ENCODE data around the gene DICER1. TPM values are rescaled to one million over a fixed set of nuclear protein-coding genes. Genes with fewer than 3 reads are reported as not detected.

Gene DICER1
- total RNA-seq, 4 donors from 2014 or later = 43.9 to 72.2 (median 58.4) TPM

DNA sequence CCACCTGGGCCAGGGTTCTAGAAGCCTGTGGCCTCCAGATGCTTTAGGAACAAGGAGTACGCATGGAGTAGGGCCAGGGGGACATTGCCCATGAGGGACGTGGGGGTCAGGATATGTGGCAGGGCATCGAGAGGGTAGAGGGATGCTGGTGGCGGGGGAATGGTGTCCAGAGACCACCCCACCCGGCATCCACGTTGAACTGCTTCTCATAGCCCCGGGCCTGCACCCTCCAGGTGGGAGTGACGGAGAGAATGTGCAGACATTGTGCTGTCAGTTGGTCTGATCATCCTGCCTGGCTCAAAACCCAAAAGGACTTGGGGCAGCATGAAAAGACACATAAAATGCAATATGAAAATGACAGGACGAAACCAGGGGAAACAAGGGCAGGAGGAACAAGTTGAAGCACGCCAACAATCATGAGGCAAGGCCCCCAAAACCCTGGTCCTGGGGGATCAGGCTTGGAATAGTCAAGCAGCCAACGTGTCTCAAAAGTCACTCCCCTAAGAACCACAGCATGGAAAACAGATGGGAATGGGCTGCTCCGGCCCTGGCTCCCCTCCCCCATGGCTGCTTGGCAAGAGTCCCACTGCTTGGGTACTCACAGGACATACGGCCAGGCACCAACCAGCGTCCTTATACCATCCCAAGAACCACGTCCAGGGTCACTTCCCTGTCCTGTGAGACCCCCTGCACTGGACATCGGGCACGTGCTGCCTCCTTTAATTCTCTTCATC is 117.9 kb downstream of the DICER1 start:
- peak; percentile 83 for DNase-seq (ENCODE audit: extremely low spot score)
- H3K4me1 ChIP-seq = peaks cover 0 to 2% (median 0%) of the 10 kb centered on the region in 4 donors
- no peak overlapping the region for H3K27ac ChIP-seq (replicated peaks in 1 of 4)
- no peaks in the 10 kb centered on the region for H3K36me3 ChIP-seq
- no peak overlapping the region for H3K4me3 ChIP-seq
- H3K9me3 ChIP-seq = no peaks in the 10 kb centered on the region
- no peaks in the 10 kb centered on the region for H3K27me3 ChIP-seq
- intact Hi-C loops (cut with DNase I) = no loop called here
- TF ChIP-seq POLR2AphosphoS5 (IDR thresholded peaks at IDR 0.05) (no peak), POLR2A (IDR thresholded peaks at IDR 0.05; ENCODE audit: low read depth) (no peak), EP300 (IDR thresholded peaks at IDR 0.05) (no peak)
- TF ChIP-seq, protein P1, sequence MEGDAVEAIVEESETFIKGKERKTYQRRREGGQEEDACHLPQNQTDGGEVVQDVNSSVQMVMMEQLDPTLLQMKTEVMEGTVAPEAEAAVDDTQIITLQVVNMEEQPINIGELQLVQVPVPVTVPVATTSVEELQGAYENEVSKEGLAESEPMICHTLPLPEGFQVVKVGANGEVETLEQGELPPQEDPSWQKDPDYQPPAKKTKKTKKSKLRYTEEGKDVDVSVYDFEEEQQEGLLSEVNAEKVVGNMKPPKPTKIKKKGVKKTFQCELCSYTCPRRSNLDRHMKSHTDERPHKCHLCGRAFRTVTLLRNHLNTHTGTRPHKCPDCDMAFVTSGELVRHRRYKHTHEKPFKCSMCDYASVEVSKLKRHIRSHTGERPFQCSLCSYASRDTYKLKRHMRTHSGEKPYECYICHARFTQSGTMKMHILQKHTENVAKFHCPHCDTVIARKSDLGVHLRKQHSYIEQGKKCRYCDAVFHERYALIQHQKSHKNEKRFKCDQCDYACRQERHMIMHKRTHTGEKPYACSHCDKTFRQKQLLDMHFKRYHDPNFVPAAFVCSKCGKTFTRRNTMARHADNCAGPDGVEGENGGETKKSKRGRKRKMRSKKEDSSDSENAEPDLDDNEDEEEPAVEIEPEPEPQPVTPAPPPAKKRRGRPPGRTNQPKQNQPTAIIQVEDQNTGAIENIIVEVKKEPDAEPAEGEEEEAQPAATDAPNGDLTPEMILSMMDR (IDR thresholded peaks at IDR 0.05) = no peak
- 74% methylated on average over 15 of the region's 17 CpGs for WGBS

DNA sequence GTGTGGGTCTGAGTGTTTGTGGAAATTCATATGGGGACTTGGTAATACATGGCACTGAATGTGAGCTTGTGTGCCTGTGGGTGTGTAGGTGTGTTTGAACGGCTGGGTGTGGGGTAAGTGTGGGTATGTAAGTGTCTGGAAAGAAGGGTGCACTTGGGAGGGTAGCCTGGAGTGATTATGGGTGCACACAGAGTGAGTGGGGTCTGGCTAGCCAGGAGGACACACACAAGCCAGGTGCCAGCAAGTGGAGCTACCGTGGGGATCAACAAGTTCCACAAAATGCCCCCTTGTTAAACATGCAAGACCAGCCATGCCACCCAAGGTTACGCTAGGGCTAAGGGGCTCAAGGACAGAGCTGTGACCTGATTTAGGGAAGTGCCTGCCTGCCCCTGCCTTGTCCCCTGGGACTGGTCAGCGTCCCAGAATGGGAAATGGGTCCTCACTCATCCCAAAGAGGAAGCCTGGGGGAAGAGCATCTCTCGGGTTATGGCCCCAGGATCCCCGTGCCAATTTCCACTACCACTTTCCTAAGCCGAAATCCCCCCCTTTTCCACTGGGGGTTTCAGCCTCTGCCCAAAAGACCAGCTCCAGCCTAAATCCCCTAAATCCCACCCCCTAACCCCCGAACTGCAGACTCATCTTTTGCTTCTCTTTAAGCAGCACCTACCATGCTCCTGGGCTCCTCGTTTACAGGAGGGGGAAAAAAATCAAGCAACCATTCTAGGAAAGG is 118.6 kb downstream of the DICER1 start:
- no peak overlapping the region for H3K4me3 ChIP-seq
- H3K27ac ChIP-seq (replicated peaks in 1 of 4) = no peak overlapping the region
- H3K27me3 ChIP-seq = no peaks in the 10 kb centered on the region
- intact Hi-C loops (cut with DNase I) = no loop called here
- DNase-seq (ENCODE audit: extremely low spot score) = peak; percentile 90
- peaks cover 0 to 1% (median under 1%) of the 10 kb centered on the region in 4 donors for H3K9me3 ChIP-seq
- TF ChIP-seq, protein P1 (IDR thresholded peaks at IDR 0.05) = no peak
- TF ChIP-seq POLR2AphosphoS5 (IDR thresholded peaks at IDR 0.05) (no peak), POLR2A (IDR thresholded peaks at IDR 0.05; ENCODE audit: low read depth) (no peak), EP300 (IDR thresholded peaks at IDR 0.05) (no peak)
- WGBS = 88% methylated on average over 7 of the region's 9 CpGs
- H3K4me1 ChIP-seq = peaks cover 0 to 2% (median 0%) of the 10 kb centered on the region in 4 donors
- no peaks in the 10 kb centered on the region for H3K36me3 ChIP-seq

DNA sequence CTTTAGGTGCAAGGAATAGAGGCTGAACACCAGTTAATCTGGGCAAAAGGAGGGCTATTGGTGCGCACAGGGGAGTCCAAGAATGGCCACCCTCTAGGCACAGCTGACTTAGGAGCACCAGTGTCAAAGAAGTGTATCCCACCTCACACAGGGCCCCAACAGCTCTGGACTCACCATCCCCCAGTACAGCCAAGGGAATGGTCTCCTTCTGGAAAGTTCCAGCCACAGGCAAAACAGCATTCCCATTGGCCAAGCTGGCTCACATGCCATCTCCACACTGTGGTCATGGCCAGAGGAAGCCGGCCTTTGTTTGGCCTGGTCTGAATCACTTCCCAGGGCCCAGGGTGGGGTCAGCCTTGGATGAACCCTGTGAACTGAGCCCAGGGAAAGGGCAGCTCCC is 120.1 kb downstream of the DICER1 start:
- no peaks in the 10 kb centered on the region for H3K36me3 ChIP-seq
- peak; percentile 60 for DNase-seq (ENCODE audit: extremely low spot score)
- intact Hi-C loops (cut with DNase I) = no loop called here
- H3K9me3 ChIP-seq = peaks cover 0 to 9% (median 3%) of the 10 kb centered on the region in 4 donors
- TF ChIP-seq POLR2AphosphoS5 (IDR thresholded peaks at IDR 0.05) = no peak
- TF ChIP-seq, protein P1 (IDR thresholded peaks at IDR 0.05) = no peak
- no peak for TF ChIP-seq EP300 (IDR thresholded peaks at IDR 0.05)
- TF ChIP-seq POLR2A (IDR thresholded peaks at IDR 0.05; ENCODE audit: low read depth) = no peak
- no peaks in the 10 kb centered on the region for H3K27me3 ChIP-seq
- H3K4me3 ChIP-seq = no peak overlapping the region
- 100% methylated on average over 1 of the region's 2 CpGs for WGBS
- no peak overlapping the region for H3K27ac ChIP-seq (replicated peaks in 1 of 4)
- peaks cover 0 to 2% (median 0%) of the 10 kb centered on the region in 4 donors for H3K4me1 ChIP-seq

Small RNAs within 50 kb of the gene (small RNA-seq; reads per million reads assigned to genes)
- gene MIR3173 = 0.08 to 0.84 (median 0.19) reads per million in 3 donors

Other genes with a start within 250 kb of the DICER1 start
- gene CLMN, start 162.4 kb upstream of the DICER1 start, total RNA-seq = 1 to 10 TPM; 6.5 to 10.0 (median 7.9) TPM

All from esophagus muscularis mucosa (tissue), 4 donors.